Endothelial cell of umbilical vein (primary cell): ENCODE measurements around the gene EBF4. TPM values are rescaled to one million over a fixed set of nuclear protein-coding genes. Genes with fewer than 3 reads are reported as not detected.

Experiments
- BruUV-seq: library from RNA; stranded (reverse); fragments of 400-500 nt; replicated peaks from 2 replicates; lab custom pipeline; 2021; lab: Mats Ljungman, UMichigan
- CTCF ChIA-PET: fragments of 300-600, 350-600 bp; sonication (Branson Sonifier 250); formaldehyde crosslinking; loops from one replicate; lab custom pipeline; 2021; ENCODE audit warnings: antibody characterized with exemption, inconsistent platforms; lab: Charles Lee
- POLR2A ChIA-PET: fragments of 300-600, 350-600 bp; sonication (Branson Sonifier 250); formaldehyde crosslinking; loops from one replicate; lab custom pipeline; 2021; ENCODE audit warnings: antibody characterized with exemption, inconsistent platforms; lab: Charles Lee
- DNase-seq: peaks from one replicate; pipeline ENCODE4 v3.0.0-alpha.2; 2011; ENCODE audit warnings: low read depth, low spot score
- FAIRE-seq: peaks from 2 replicates; lab custom pipeline; 2011; peaks lifted over from hg19 to GRCh38; lab: Jason Lieb, UNC
- H2AFZ ChIP-seq: 2 replicates; pipeline ENCODE4 v1.6.0; 2012; ENCODE audit warnings: low read depth, low read length, control low read depth, inconsistent platforms
- H3K27ac ChIP-seq: 2 replicates; pipeline ENCODE4 v1.5.1; 2011; ENCODE audit warnings: low read depth, mild to moderate bottlenecking, control low read depth, low read length, moderate library complexity; ENCODE audit not compliant: insufficient read depth
- H3K27me3 ChIP-seq, 2 experiments: 2 replicates each; pipeline versions ENCODE4 v1.6.0 to v1.6.1; 2011; ENCODE audit warnings: low read length in 2 of 2, mixed read lengths in 1 of 2; ENCODE audit not compliant: control insufficient read depth in 2 of 2, insufficient read depth in 2 of 2
- H3K36me3 ChIP-seq, 2 experiments: 2 replicates in 1 of 2; 3 replicates in 1 of 2; pipeline ENCODE4 v1.5.1; 2011; ENCODE audit warnings: low read length in 2 of 2, mild to moderate bottlenecking in 1 of 2, moderate library complexity in 1 of 2; ENCODE audit not compliant: control insufficient read depth in 2 of 2, insufficient read depth in 2 of 2; ENCODE audit errors: extremely low read depth in 1 of 2
- H3K4me1 ChIP-seq: 3 replicates; pipeline ENCODE4 v1.5.1; 2011; ENCODE audit warnings: mild to moderate bottlenecking, low read length; ENCODE audit not compliant: control insufficient read depth, insufficient read depth; ENCODE audit errors: extremely low read depth
- H3K4me2 ChIP-seq: 2 replicates; pipeline ENCODE4 v1.6.1; 2011; ENCODE audit warnings: low read length, control low read depth, mixed read lengths; ENCODE audit not compliant: insufficient read depth
- H3K4me3 ChIP-seq, 3 experiments: fragments of 200-600 bp in 1 of 3; sonication (generic), shearing (Covaris generic) in 1 of 3; replicated peaks in 1 of 3; 2 replicates each; pipeline ENCODE4 v1.5.1; 2011 to 2016; ENCODE audit warnings: control low read depth in 3 of 3, low read length in 3 of 3, mild to moderate bottlenecking in 2 of 3, inconsistent platforms in 1 of 3, low read depth in 1 of 3, moderate library complexity in 1 of 3; ENCODE audit not compliant: insufficient read depth in 1 of 3
- H3K79me2 ChIP-seq: 2 replicates; pipeline ENCODE4 v1.6.0; 2012; ENCODE audit warnings: low read length, inconsistent platforms; ENCODE audit not compliant: control insufficient read depth, insufficient read depth
- H3K9ac ChIP-seq: replicated peaks from 2 replicates; pipeline ENCODE3; 2011; ENCODE audit warnings: low read length, control low read depth; ENCODE audit not compliant: insufficient read depth; ENCODE audit errors: extremely low read depth
- H3K9me1 ChIP-seq: replicated peaks from 3 replicates; pipeline ENCODE4 v1.6.0; 2011; ENCODE audit warnings: mild to moderate bottlenecking, low read length; ENCODE audit not compliant: control insufficient read depth, insufficient read depth; ENCODE audit errors: extremely low read depth
- H3K9me3 ChIP-seq: replicated peaks from 2 replicates; pipeline ENCODE4 v1.5.1; 2012; ENCODE audit warnings: low read length, inconsistent platforms; ENCODE audit not compliant: control insufficient read depth, insufficient read depth
- H4K20me1 ChIP-seq: replicated peaks from 2 replicates; pipeline ENCODE3; 2011; ENCODE audit warnings: mild to moderate bottlenecking, low read length; ENCODE audit not compliant: control insufficient read depth, insufficient read depth; ENCODE audit errors: extremely low read depth
- CTCF ChIP-seq, 2 donors: IDR thresholded peaks; 1 replicate in 1 of 2; 2 replicates in 1 of 2; pipeline ENCODE4 v1.5.1; 2011; ENCODE audit warnings: low read length in 2 of 2, mild to moderate bottlenecking in 2 of 2, moderate library complexity in 2 of 2, control low read depth in 1 of 2, inconsistent platforms in 1 of 2, low read depth in 1 of 2; ENCODE audit not compliant: insufficient read depth in 1 of 2; ENCODE audit errors: extremely low read depth in 1 of 2
- EZH2 ChIP-seq: IDR thresholded peaks from 2 replicates; pipeline ENCODE4 v1.6.1; 2012; ENCODE audit warnings: borderline replicate concordance, low read depth, mild to moderate bottlenecking, moderate library complexity, low read length, inconsistent platforms; ENCODE audit not compliant: severe bottlenecking
- FOS ChIP-seq: IDR thresholded peaks from 2 replicates; pipeline ENCODE4 v1.6.1; 2011; ENCODE audit warnings: mild to moderate bottlenecking, low read length, moderate library complexity, borderline replicate concordance; ENCODE audit not compliant: insufficient read depth
- MYC ChIP-seq: IDR thresholded peaks from one replicate; pipeline ENCODE4 v1.6.1; 2011; ENCODE audit warnings: mild to moderate bottlenecking, low read depth, low read length
- POLR2AphosphoS5 ChIP-seq: IDR thresholded peaks from 2 replicates; pipeline ENCODE4 v1.6.1; 2012; ENCODE audit warnings: low read depth, mild to moderate bottlenecking, control low read depth, low read length, moderate library complexity; ENCODE audit not compliant: insufficient read depth
- dilution Hi-C: fragments of 300-500 bp; cut with MboI; formaldehyde crosslinking; loops from one replicate; pipeline ENCODE4 v1.15.0; 2019; ENCODE audit warnings: low sequenced_read_pairs; ENCODE audit not compliant: extremely low pct_ligation_motif_present
- intact Hi-C: fragments of 100-400 bp; cut with micrococcal nuclease; formaldehyde crosslinking; loops from one replicate; pipeline ENCODE4 v1.10.0; 2022
- polyA plus RNA-seq, 4 experiments: library from polyadenylated mRNA; depleted of rRNA in 3 of 4; stranded (reverse) in 3 of 4; unstranded in 1 of 4; fragments of >200 nt; gene quantifications; 2 replicates each; pipeline versions ENCODE4 v1.2.1 to v1.2.3, GENCODE V29; 2011 to 2012; ENCODE audit warnings: missing spikeins in 1 of 4
- total RNA-seq: library from RNA; stranded (reverse); gene quantifications from 2 replicates; pipeline ENCODE4 v1.2.3, GENCODE V29; 2021

The EBF4 gene
- total and polyA plus RNA-seq, 2 donors (not counting 3 experiments of a cell fraction or from before 2014, with no cell fraction given) = 2.7 to 3.4 TPM

- ChIA-PET POLR2A (no interaction called here), CTCF (interaction anchor here (1.3 to 10.0 kb wide), 2 partner anchors 11 to 89 kb away, joined by 3 to 171 read pairs; no protein-coding TSS in a partner anchor)
- Histone ChIP-seq H3K27ac (no peak overlapping the region), H3K27me3 (peaks cover 0 to 3% of the 10 kb centered on the region in 2 experiments), H3K4me2 (no peak overlapping the region), H3K79me2 (no peaks in the 10 kb centered on the region), H3K9me1 (no peaks in the 10 kb centered on the region), H3K9ac (no peak overlapping the region), H3K36me3 (no peaks in the 10 kb centered on the region), H3K9me3 (no peaks in the 10 kb centered on the region), H3K4me3 (no peak overlapping the region), H2AFZ (no peak overlapping the region), H3K4me1 (no peaks in the 10 kb centered on the region), H4K20me1 (no peaks in the 10 kb centered on the region)
- intact Hi-C loops (no loop called here), dilution Hi-C loops (no loop called here)
- TF ChIP-seq POLR2AphosphoS5 = no peak
- TF ChIP-seq CTCF (IDR thresholded peaks at IDR 0.05; ENCODE audit: extremely low read depth in 1 of 2, insufficient read depth in 1 of 2, low read depth in 1 of 2, low read length in 2 of 2) = no peak
- BruUV-seq = no TSS peak
- no peak for FAIRE-seq
- no peak for DNase-seq
Measured at GRCh38 chr20:2760952-2761305, 68.3 kb downstream of the EBF4 start.

DNA sequence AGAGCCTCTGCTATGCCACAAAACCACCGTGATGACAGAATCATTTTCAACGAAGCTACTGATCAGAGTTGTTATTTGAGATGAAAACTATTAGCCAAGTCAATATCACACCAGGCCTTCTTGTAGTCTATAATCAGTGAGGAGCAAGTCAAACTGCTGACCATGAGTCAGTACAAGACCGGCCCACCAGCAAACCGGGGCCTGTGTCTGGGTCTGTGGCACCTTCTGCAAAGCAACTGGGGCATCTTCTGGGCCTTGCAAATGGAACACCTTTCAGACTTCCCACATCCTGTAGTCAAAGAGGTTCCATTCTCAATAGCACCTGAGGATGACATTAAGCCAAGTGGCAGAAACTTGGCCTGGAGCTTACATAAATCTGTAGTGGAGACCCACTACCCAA is 69.3 kb downstream of the EBF4 start:
- ChIA-PET POLR2A (no interaction called here), CTCF (interaction anchor here (1.9 kb wide), 1 partner anchor 9 kb away, joined by 6 read pairs; no protein-coding TSS in a partner anchor)
- H3K9ac ChIP-seq = no peak overlapping the region
- FAIRE-seq = no peak
- no peaks in the 10 kb centered on the region for H3K79me2 ChIP-seq
- no peak overlapping the region for H3K27ac ChIP-seq
- intact Hi-C loops = no loop called here
- no peak for TF ChIP-seq EZH2
- no peak for TF ChIP-seq MYC
- TF ChIP-seq CTCF (IDR thresholded peaks at IDR 0.05; ENCODE audit: extremely low read depth in 1 of 2, insufficient read depth in 1 of 2, low read depth in 1 of 2, low read length in 2 of 2) = no peak
- no peak for TF ChIP-seq FOS
- no TSS peak for BruUV-seq
- no peaks in the 10 kb centered on the region for H3K9me1 ChIP-seq
- dilution Hi-C loops = no loop called here
- H3K4me2 ChIP-seq = no peak overlapping the region
- H3K4me3 ChIP-seq = no peak overlapping the region
- no peak overlapping the region for H2AFZ ChIP-seq
- H3K27me3 ChIP-seq = peaks cover 0 to 3% of the 10 kb centered on the region in 2 experiments
- H3K9me3 ChIP-seq = no peaks in the 10 kb centered on the region
- H4K20me1 ChIP-seq = no peaks in the 10 kb centered on the region
- H3K36me3 ChIP-seq = no peaks in the 10 kb centered on the region
- DNase-seq = no peak
- no peaks in the 10 kb centered on the region for H3K4me1 ChIP-seq
